ENCODE results near the gene HMCN2.

HMCN2 gene

GRCh38 chr9:130259044-130259443 is 6.5 kb upstream of the HMCN2 start:
- DNase-seq (ENCODE audit: extremely low read depth, low read depth), result no peak

GRCh38 chr9:130260816-130261765 is 4.5 kb upstream of the HMCN2 start:
- TF ChIP-seq CTCF (IDR thresholded peaks at IDR 0.05; ENCODE audit: low read depth, low read length), result no peak

More at GRCh38 chr9:130259044-130259443, 6.5 kb upstream of the HMCN2 start:
- no peak for TF ChIP-seq CTCF (IDR thresholded peaks at IDR 0.05; ENCODE audit: low read depth, low read length)

GRCh38 chr9:130262061-130262745 is 3.4 kb upstream of the HMCN2 start:
- DNase-seq (ENCODE audit: extremely low read depth, low read depth), result no peak
- TF ChIP-seq CTCF (IDR thresholded peaks at IDR 0.05; ENCODE audit: low read depth, low read length), result no peak

More at GRCh38 chr9:130260816-130261765, 4.5 kb upstream of the HMCN2 start:
- DNase-seq (ENCODE audit: extremely low read depth, low read depth), result no peak

DNA sequence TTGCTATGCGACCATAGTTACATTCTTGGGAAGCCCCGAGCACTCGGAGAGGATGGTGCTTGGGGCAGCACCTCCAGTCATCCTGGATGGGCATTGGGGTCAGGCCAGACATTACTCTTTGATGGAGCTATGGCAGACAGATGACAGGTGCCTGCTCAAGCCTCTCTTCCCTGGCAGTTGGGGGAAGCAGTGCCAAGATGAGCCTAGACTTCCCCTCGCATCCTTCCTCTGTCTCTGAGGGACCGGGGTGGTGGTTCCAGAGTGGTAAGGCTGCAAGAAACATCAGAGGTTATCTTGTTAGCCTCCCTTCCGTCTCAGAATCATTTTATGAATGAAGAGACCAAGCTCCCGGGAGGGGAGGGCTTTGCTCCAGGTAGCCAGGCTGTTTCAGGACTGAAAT is 2.8 kb upstream of the HMCN2 start:
- no peak for DNase-seq (ENCODE audit: extremely low read depth, low read depth)
- TF ChIP-seq CTCF (IDR thresholded peaks at IDR 0.05; ENCODE audit: low read depth, low read length), result no peak

DNA sequence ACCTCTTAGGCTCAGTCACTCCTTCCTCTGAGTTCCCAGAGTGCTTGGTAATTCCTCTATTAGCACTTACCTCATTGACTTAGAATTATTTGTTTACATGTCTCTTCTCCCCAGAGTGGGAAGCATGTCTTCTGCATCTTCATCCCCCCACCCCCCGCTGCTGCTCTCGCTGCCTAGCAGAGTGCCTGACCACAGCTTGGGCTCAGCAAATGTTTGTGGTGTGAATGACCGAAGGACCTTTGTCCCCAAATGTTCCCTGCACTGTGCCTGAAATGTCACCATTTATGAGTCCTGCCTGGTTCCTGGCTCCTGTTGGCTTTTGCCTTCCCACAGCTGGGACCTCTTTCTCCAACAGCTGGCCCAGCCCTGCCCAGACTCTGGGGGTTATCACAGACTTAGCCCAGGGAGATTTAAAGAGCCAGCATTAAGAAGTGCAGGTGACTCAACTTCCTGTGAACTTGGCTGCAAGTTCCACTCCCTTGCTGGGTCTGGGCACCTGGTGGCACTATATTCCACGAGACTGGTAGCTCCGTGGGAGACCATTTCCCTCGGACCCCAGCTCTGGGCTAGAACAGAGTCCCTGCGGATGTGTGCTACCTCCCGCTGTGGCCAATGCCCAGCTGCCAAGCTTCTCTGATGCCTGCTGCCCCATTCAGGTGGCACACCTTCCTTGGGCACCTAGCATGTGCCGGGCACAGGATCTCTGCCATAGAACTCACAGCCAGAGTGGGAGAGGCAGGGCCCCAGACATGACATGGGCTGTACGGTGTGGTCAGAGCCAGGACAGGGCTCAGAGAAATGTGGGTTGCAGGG is 1.8 kb upstream of the HMCN2 start:
- no peak for DNase-seq (ENCODE audit: extremely low read depth, low read depth)
- TF ChIP-seq CTCF (IDR thresholded peaks at IDR 0.05; ENCODE audit: low read depth, low read length), result no peak

DNA sequence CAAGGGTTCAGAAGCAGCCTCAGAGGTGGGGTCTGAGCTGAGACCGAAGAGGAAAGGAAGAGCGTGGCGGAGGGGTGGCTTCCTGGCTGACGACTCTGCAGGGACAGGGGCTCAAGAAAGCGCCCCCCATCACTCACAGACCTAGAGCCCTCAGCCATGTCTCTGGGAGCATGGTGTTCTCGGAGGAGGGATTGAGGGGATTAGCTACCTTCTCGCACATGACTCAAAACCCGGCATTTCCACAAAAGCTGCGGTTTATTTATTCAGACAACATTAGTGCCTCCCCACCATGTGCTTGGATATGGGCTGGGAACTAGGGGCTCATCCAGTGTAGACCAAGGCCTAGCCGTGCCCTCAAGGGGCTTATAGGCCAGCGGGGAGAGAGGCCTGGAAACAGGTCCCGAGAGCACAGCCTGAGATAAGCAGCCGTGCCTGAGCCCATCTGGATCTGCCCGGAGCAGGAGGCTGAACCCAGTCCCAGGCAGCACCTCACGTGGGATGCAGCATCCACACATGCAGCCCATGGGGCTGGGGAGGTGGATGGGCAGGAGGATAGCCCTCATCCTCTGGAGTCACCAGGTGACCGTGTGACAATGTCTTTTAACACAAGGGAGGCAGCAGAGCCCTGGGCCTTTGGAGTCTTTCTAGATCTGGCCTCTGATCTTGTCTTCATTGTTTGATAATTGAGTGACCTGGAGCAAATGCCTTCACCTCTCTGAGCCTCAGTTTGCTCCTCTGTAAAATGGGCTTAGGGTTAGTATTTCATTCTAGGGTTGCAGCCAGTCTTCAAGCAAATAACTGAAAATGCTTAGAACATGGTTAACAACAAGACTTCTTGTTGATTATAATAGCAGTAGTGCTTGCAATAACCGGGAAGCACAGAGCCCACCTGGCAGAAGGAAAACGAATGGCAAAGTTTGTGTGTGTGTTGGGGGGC is 878 bp upstream of the HMCN2 start:
- no peak for DNase-seq (ENCODE audit: extremely low read depth, low read depth)
- TF ChIP-seq CTCF (IDR thresholded peaks at IDR 0.05; ENCODE audit: low read depth, low read length), result no peak

Data from AG09319 (cell line).